Activated CD8-positive, alpha-beta memory T cell treated with anti-CD3 and anti-CD28 coated beads for 4 hours (primary cell): ENCODE measurements around the gene FANCI.

Source experiments
- DNase-seq, 2 donors: peaks; one replicate each; pipeline ENCODE4 v3.0.0-alpha.2; 2020; ENCODE audit warnings: low read depth in 2 of 2

The FANCI gene

DNA sequence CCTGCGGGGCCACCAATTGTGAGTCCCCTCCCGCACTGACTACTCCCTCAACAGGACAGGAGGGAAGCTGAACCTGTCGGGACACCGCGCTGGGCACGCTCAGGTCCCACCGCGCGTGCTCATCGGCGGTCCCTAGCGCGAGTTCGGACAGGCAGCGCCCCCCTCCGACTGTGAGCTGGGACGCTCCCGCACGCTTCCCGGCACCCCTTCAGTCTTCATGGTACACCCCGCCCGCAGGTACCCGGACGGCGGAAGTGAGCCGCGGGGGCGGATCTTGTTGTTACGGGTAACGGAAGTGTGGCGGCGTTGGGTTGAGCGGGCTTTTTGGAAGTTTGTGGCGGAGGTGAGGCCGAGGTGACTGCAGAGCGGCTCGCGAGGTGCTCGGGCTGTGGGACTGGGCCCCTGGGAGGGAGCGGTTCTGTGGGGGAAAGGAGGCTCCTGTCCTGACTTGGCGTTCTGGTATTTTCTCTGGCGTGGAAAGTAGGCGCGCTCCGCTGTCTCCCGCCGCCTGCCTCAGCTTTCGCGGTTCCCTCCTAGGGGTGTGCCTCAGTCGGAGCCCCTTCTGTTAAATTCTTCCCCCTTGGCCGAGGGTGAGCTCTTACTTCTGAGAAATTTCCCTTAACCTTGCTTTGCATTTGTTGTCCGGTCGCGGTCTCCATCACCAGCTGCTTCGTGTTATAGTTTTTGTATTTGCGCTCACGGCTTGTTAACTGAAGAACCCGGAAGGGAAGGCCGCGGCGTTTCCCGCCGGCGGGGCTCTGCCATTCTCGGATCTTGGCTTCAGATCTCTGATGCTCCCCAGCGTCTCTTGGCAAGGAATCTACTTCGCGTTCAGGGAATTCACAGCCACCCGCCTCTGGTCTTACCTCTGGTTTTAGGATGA lies at the start of gene FANCI:
Gene FANCI, plus strand, starts transcription at position 289 of the 883 bp plus-strand sequence. CDS start 3,669 bp downstream, outside the sequence.
- DNase-seq, result peak; percentile 93 to 94

DNA sequence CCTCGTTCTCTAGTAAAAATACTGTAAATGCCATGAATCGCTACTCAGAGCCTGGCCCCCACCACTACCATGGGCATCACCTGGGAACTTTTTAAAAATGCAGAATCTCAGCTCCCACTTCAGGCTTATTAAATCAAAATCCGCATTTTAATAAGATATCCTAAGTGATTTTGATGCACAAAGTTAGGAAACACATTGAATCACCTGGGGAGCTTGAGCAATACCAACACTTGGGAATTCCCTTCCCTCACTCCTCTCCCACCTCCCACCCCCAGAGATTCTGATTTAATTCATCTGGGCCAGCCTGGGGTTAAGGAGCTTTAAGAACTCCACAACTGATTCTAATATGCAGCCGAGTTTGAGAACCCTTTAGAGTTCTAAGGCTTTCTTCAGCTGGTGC lies 49.2 kb upstream of the FANCI start:
- no peak for DNase-seq

DNA sequence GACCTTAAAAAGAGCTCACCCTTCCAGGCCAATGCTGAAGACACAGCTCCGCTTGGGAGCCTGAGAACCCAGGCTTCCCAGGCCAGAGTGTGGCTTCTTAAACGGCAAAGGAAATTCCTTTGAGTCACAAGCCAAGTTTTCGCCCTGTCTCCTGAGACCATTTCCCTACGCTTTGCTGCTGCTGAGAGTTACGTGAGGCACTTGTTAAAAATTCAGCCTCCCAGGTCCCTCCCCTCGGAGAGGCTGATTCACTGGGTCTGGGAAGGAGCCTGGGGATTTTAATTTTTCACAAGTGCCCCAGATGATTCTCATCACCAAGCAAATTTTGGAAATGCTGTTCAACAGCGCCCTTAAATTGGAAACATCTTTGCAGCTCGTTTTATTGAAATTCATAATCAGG lies 47.9 kb upstream of the FANCI start:
- DNase-seq, result no peak

DNA sequence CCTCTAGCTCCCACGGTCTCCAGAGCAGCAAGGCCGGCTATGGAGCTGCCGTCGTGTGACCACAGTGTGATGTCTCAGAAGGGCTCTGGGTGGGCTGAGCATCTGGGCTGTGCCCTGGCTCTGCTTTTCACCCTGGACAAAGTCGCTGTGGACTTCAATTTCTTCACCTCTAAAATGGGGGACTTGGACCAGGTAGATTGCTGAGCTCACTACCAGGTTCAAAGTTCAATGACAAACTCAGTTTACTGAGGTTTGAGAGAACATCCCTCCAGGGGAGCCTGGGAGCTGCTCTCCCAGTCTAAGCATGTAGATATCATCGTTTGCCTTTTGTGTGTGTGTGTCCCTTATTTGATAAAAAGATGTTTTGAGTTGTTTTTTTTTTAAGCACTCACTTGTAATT lies 47.5 kb upstream of the FANCI start:
- no peak for DNase-seq

DNA sequence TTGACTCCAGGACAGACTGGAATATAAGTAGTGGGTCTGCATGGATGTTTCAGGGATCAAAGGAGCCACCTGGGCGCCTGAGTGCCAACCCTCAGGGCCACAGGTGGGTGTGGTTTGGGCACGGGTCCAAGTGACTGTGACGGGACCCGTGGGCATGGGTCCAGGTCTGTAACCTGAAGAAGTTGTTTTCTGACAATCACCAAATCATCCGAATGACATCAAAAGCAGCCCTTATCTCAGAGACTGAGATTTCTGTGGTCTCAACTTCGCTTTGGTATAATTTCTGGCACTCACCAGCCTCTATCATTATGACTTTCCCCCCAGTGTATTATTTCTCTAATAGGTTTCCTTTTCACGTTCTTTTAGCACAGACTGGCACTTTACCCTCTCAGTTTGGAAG lies 46.8 kb upstream of the FANCI start:
- no peak for DNase-seq

DNA sequence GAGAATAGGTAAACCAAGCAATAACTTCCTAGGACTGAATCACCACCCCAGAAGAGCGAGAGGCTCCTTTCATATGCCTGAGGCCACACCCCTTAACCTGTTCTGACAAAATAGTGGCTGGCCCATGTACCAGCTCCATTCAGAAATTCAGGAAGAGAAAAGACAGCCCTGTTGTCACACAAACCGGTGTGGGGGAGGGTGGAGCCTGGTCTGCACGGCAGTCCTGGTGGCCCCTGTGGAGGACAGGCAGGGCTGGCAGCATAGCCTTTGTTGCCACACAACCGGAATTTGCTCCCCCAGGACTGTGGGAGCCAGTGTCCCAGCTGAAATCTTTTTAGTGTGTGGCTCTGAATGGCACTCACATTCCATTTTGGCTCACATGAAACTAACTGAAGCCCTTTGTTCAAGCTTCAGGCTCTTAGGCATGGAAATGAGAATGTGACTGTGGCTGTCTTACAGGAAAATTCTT lies 46.2 kb upstream of the FANCI start:
- DNase-seq, result no peak

DNA sequence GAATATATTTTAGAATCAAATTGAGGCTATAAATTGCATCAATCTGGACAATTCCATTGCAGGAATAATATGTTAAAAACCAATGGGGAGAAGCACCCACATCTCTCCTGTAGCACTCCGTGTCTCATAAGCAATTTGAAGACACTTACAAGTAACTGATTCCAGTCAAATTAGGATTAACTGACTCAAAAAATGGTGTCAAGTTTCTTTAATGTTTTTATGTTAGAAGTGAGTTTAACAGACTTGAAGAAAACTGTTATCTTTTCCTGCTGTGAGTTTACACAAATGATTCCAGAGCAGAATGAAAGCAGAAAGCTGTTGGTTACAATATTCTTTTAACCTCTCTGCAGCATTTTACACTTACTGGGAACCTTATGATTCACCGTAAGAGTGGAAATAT lies 45.6 kb upstream of the FANCI start:
- no peak for DNase-seq

DNA sequence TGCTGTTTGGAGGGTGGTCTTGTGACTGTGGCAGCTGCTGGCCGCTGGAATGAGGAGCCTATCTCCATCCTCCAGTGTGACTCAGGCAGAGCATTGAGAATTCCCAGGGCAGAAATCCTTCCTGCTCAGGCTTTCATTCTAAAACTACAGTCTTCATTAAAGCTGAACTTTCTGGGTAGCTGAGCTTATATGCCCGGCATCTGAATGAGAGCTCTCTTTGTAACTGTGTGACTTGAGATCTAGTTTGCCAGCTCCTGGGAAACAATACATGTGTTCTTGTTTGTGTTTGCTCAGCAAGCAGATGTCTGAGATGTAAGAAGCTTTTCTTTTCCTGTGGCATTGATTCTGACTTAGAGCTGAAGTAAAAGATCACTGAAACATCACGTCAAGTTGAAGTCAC lies 44.8 kb upstream of the FANCI start:
- no peak for DNase-seq

DNA sequence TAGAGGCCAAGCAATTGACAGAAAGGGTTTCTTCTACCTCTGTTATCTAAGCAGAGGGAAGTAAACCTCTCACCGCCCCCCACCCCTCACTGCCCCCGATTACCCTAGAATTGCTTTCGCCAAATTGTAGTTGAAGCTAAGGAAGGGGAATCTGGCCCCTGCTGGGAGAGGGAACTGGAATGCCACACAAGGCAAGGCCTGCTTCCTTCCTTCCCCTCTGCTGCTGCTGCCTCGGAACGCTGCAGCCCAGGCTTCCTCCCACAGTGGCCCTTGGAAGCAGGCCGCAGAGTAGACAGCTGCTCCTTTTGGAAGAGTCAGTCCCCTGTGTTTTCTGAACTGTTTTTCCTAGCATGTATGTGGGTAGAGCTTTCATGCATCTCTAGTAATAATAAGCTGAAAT lies 44.0 kb upstream of the FANCI start:
- DNase-seq, result no peak

DNA sequence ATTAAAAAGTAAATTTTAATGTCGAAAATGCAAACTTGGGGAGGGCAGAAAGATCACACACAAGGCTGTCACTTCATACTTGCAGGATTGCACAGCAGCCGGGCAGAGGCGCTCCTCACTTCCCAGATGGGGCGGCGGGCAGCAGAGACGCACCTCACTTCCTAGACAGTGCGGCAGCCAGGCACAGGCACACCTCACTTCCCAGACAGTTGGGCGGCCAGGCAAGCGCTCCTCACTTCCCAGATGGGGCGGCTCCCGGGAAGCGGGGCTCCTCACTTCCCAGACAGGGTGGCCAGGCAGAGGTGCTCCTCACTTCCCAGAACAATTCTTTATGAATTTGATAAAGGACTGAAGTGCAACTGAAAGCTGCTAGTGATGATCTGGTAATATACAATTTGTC lies 43.6 kb upstream of the FANCI start:
- no peak for DNase-seq

DNA sequence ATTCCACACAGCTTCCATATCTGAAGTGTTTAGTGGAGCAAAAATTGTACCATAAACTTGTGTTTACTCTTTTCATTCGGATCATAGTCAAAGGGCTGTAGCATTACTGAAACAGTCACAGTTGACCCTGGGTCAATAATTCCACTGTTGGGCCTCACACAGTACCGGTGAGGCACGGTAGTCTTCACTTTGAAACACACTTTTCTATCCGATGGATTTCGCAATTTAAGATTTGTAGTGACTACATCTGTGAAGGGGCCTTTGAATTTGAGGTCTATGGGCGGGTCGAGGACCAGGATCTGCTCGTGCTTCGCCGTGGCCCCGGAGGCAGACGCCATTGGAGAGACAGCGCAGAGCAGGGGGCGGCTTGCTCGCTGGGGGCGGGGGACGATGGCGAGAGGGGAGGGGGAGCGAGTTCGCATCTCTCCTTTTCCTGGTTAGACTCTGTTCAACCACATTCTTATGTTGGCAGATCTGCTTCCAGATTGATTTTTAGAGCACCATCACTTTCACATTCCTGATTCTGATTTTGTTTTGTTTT lies 42.2 kb upstream of the FANCI start:
- no peak for DNase-seq

DNA sequence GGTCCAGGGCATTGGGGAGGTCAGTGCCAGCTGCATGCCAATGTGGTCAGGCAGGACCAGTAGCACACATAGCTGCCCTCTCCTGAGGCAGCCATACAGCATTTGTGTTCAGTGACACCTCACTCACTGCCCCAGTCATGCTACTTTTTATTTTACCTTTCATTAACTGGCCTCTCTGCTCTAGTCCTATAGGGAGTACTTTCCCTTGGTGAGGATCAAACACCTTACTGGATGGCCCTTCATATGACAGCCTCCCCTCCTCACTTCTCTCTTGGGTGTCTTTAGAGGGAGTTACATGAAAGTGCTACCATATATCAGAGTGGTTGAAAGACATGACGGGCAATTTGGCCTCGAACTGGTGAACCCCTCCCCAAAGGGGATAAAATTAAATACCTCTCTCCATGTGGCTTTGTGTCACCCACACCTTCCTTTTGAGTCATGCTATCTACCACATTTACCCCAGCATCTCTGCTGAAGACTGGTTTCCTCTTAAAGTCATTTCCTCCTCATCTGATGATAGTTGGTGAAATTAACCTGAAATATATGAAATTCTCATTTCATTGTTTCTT lies 40.0 kb upstream of the FANCI start:
- peak; percentile 5 to 11 for DNase-seq

DNA sequence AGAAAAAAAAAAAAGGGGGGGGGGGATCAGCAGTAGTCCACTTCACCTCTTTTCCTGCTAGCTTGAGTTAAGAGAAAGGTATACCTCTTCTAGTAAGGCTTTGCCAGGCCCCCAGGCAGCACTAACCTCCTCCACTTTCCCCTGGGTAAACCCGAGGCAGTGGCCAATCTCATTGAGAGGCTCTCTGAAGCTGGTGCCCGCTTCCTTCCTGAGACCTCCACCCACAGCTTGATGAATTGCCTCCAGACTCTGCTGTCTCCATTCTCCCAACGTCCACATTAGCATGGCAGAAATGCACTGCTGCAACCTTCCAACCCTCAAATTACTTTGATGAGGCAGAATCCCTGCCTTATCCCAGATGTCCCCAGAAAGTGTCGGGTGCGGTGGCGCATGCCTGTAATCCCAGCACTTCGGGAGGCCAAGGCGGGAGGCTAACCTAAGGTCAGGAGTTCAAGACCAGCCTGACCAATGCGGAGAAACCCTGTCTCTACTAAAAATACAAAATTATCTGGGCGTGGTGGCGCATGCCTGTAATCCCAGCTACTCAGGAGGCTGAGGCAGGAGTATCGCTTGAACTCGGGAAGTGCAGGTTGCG lies 37.7 kb upstream of the FANCI start:
- no peak for DNase-seq

DNA sequence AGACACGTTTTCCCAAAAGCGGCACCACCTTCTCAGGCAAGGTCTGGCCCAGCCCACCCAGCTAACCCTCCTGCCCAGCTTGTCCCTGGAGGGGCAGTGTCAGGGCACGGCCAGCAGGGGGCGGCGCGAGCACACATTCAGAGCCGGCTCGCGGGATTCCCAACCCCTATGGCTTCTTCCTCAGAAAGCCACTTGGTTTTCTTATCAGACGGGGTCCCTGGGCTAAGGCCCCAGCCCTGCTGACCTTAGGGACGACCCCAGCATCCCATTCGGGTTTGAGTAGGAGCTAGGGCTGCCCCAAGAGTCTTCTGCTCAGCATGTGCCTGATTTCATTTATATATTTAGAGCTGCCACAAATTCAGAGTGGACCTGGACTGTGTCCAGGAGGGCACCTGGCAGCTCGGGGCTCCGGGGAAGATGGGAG lies 36.9 kb upstream of the FANCI start:
- peak; percentile 43 to 46 for DNase-seq

DNA sequence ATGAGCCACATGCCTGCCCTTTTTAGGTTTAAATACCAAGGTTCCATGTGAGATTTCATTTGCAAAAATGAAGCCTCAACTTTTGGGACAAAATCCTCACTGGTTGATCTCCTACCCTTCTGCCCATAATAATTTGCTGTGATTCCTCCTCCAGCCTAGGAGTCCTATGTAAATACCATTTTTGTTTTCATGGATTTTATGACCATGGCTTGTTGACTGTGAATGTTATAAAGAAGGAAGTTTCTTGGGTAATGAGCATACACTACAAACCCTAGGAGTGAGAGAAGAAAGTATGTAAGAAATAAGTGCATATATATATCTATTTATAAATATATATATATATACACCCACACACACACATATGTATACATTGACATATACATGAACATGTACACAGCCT lies 35.5 kb upstream of the FANCI start:
- no peak for DNase-seq

DNA sequence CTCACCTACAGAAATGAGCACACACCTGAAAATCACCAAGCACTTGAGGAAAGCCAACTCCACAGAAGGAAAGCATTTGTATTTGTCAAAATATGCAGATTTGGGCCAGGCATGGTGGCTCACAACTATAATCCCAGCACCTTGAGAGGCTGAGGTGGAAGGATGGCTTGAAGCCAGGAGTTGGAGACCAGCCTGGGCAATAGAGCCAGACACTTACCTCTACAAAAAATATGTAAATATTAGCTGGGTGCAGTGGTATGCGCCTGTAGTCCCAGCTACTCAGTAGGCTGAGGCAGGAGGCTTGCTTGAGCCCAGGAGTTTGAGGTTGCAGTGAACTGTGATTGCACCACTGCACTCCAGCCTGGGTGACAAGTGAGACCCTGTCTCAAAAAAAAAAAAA lies 34.7 kb upstream of the FANCI start:
- no peak for DNase-seq

DNA sequence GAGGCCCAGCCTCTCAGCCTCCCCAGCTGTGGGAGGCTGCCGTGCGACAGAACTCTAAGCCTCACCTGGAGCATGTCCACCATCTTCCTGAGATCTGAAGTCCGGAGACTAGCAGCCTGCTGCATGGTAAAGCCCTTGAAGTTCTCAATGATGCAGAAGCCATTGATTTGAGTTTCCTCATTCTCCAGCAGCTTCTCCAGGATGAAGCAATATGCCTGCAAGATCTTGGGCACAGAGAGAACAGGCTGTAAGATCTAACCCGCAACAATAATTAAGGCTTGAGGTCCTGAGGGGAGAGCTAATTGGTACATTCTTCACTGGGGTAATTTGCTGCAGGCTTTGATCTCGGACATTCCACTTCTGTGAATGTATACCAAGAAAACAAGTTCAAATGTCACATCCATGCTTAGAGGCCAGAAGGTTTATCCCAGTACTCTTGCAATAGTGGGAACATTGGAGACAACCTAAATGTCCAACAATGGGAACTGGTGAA lies 32.1 kb upstream of the FANCI start:
- no peak for DNase-seq

DNA sequence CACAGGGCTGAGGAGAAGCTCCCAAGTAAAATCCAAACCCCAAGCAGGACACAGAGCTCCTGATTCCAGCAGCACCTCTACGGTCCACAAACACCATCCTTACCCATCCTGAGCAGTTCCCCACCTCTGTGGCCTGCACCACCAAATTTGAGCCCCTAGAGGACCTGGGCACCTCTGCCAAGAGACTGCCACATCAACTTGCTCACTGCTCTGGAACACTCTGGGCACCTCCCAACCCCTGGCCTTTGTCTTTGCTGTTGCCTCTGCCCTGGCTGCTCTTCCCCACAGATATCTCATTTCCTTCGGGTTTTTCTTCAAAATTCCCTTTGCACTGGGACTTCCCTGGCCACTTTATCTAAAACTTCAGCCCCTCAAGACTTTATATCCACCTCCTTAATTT lies 28.2 kb upstream of the FANCI start:
- DNase-seq, result no peak

DNA sequence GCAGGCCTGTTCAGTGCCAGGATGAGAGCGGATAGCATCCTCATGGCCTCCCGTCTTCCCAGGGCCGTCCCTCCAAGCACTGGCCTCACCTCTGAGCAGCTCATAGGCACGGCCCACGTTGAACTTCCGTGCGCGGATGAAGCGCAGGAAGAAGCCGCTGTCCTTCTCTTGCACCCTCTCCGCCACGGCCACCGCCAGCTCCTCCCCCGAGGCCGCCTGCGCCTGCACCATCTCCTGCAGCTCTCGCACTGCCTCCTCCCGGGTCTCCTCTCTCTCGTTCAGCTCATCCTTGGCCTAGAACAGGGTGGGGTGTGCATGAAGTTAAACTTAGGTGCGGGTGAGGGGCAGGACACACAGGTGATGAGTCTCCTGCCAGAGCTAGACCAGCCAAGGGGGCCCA lies 26.7 kb upstream of the FANCI start:
- DNase-seq, result no peak

DNA sequence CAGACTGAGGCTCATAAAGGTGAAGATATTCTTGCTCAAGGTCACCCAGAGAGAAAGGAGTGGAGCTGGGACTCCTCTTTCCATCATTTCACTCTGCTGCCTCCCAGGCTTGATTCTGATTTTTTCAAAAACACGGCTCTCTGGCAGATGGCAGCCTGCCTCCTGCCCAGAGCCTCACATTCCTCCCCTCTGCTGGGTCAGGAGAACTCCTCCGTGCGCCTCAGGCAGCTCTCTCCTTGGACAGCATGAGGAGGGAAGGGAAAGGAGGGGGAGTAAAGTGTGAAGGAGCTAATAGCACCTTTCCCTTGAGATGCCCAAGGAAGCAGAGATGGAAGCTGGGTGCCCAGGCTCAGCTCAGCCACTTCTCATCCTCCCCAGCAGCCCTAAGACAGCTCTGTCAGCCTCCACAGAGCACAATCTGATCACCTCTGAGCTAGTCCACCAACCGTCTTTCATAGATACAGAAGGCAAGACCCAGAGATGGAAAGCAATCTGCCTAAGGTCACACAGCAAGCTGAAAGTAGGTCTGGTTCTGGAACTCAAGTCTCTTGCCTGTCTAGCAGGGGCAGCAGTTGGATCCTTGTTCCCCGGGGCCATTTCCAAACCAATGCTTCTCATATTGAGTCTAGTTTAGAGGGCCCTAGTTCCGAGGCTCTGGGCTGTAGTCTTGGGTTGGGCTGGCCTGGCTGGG lies 25.9 kb upstream of the FANCI start:
- DNase-seq, result no peak

DNA sequence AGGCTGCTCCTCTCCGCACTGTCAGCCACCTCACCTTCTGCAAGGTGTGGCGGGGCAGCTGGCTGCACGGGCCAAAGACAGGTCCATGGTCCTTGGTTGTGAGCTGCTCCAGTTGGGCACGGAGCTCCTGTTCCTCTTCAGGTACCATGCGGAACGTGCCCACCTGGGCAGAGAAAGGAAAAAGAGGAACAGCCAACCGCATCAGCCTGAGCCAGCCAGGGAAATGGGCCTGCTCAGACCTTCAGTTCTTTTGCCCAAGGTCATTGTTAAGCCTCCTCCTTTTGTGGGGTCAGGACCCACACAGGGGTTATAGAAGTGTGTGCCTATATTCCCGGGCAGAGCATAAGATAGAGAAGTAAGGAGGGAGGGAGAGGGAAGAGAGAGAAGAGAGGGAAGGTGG lies 25.2 kb upstream of the FANCI start:
- DNase-seq, result no peak

DNA sequence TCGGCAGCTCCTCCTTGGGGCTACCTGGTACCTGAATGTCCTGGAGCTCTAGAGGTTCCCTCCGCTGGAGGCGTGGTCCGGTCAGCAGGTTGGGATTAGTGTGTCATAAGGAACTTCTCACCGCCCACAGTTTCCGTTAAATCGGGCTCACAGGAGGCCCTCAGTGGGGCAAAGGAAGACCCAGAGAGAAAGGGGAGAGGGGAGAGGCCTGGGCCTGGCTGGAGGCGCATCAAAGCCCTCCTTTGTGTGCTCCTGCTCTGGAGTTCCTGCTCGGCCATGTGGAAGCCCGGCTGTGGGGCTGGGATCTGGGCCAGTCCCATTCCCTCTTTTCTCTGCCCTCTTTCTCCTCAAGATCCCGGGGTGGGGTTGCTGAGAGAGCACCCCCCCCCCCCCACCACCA lies 22.2 kb upstream of the FANCI start, which contains the start of gene RLBP1:
Gene RLBP1, minus strand, starts transcription at position 37 of the 400 bp plus-strand sequence. CDS start 2,604 bp downstream, outside the sequence.
- DNase-seq, result no peak
